MM.1S (cell line): Measurements from ENCODE around the gene CKLF.
"Not testable (repeated sequence)": the region's sequence is repeated elsewhere in the genome, so short reads cannot be mapped to it uniquely, and the experiment has no call there.

ENCODE experiments used
- DNase-seq: peaks from one replicate; pipeline ENCODE4 v3.0.0-alpha.2; 2015
- H2AFZ ChIP-seq: fragments of 300-600 bp; sonication (generic); 2 replicates; pipeline ENCODE4 v1.6.0; 2016; ENCODE audit warnings: antibody characterized with exemption, low read length
- H3F3A ChIP-seq: fragments of 300-600 bp; sonication (generic); 2 replicates; pipeline ENCODE4 v1.6.1; 2016; ENCODE audit warnings: mild to moderate bottlenecking, antibody characterized with exemption, low read length, moderate library complexity, mixed read lengths; ENCODE audit not compliant: insufficient read depth
- H3K27ac ChIP-seq: fragments of 300-600 bp; sonication (generic); 2 replicates; pipeline ENCODE4 v1.5.1; 2016; ENCODE audit warnings: mild to moderate bottlenecking, low read length
- H3K27me3 ChIP-seq: fragments of 300-600 bp; sonication (generic); replicated peaks from 2 replicates; pipeline ENCODE4 v1.6.0; 2016; ENCODE audit warnings: low read length; ENCODE audit not compliant: insufficient read depth
- H3K36me3 ChIP-seq: fragments of 300-600 bp; sonication (generic); replicated peaks from 2 replicates; pipeline ENCODE4 v1.6.1; 2016; ENCODE audit warnings: mild to moderate bottlenecking, low read length, mixed read lengths; ENCODE audit not compliant: insufficient read depth
- H3K4me1 ChIP-seq: fragments of 300-600 bp; sonication (generic); 2 replicates; pipeline ENCODE4 v1.6.1; 2016; ENCODE audit warnings: low read length, mixed read lengths
- H3K4me2 ChIP-seq: fragments of 300-600 bp; sonication (generic); 2 replicates; pipeline ENCODE4 v1.6.0; 2016; ENCODE audit warnings: low read depth, low read length
- H3K4me3 ChIP-seq: fragments of 300-600 bp; sonication (generic); 2 replicates; pipeline ENCODE4 v1.5.1; 2016; ENCODE audit warnings: low read length, mixed read lengths
- H3K79me2 ChIP-seq: fragments of 300-600 bp; sonication (generic); 2 replicates; pipeline ENCODE4 v1.6.1; 2016; ENCODE audit warnings: mixed run types, low read length, mixed read lengths
- H3K9ac ChIP-seq: fragments of 300-600 bp; sonication (generic); 2 replicates; pipeline ENCODE4 v1.6.1; 2016; ENCODE audit warnings: low read length, mixed read lengths
- H3K9me2 ChIP-seq: fragments of 300-600 bp; sonication (generic); replicated peaks from 2 replicates; pipeline ENCODE4 v1.6.1; 2016; ENCODE audit warnings: mild to moderate bottlenecking, low read length, mixed read lengths; ENCODE audit not compliant: insufficient read depth
- H3K9me3 ChIP-seq: fragments of 300-600 bp; sonication (generic); replicated peaks from 2 replicates; pipeline ENCODE4 v1.6.1; 2016; ENCODE audit warnings: mild to moderate bottlenecking, low read length, mixed read lengths; ENCODE audit not compliant: insufficient read depth
- H4K20me1 ChIP-seq: fragments of 300-600 bp; sonication (generic); 2 replicates; pipeline ENCODE4 v1.6.1; 2016; ENCODE audit warnings: mild to moderate bottlenecking, low read length, moderate library complexity, mixed read lengths; ENCODE audit not compliant: insufficient read depth
- EZH2 ChIP-seq: fragments of 300-600 bp; sonication (generic); optimal IDR thresholded peaks from 2 replicates; pipeline ENCODE3; 2017; ENCODE audit warnings: low read depth, mild to moderate bottlenecking, antibody characterized with exemption, low read length, mixed read lengths
- EZH2phosphoT487 ChIP-seq: fragments of 300-600 bp; sonication (generic); IDR thresholded peaks from 2 replicates; pipeline ENCODE4 v1.6.1; 2018; ENCODE audit warnings: antibody characterized with exemption, low read length
- TF ChIP-seq, protein P1 (sequence below): fragments of 300-600 bp; sonication (generic); IDR thresholded peaks from 2 replicates; pipeline ENCODE4 v1.5.1; 2016; ENCODE audit warnings: antibody characterized with exemption, low read length, mixed read lengths

The CKLF gene

DNA sequence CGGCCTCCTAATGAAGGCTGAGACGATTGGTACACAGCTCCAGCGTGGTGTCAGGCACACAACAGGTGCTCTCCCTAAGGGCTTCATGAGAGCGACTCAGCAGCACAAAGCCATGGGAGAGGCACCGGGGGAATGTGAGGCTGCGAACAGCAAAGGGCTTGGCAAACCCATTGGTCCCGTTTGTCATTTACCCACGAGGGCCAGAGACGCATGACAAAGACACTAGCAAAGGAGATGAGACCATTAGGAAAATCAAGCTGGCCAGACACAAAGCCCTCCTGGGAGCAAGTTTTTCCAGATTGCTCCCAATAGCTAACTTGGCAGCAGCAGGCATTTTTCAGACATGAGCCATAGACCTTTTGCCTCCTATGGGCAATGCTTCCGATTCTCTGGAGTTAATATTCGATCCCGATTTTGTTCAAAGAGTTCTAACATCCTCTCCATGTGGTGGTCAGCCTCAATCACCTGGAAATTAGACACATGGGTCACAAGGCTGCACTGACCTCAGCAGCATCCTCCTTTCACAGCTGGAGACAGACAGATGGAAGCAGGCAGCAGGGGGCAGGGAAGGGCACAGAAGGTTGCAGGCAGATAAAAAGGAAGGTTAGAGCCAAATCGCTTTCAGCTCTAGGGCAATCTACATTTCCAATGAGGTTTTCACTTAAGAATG is 40.6 kb upstream of the CKLF start:
- Histone ChIP-seq H3K9me2 (no peaks in the 10 kb centered on the region), H3K4me3 (no peak overlapping the region), H3K9ac (no peak overlapping the region), H3K79me2 (peaks cover 6% of the 10 kb centered on the region), H3K4me2 (no peak overlapping the region), H3K27ac (no peak overlapping the region), H3K27me3 (no peaks in the 10 kb centered on the region), H4K20me1 (no peaks in the 10 kb centered on the region), H3K36me3 (no peaks in the 10 kb centered on the region), H3K9me3 (no peaks in the 10 kb centered on the region), H2AFZ (no peak overlapping the region), H3K4me1 (peaks cover 15% of the 10 kb centered on the region), H3F3A (peaks cover 6% of the 10 kb centered on the region)
- TF ChIP-seq EZH2phosphoT487, result no peak
- TF ChIP-seq, protein P1, sequence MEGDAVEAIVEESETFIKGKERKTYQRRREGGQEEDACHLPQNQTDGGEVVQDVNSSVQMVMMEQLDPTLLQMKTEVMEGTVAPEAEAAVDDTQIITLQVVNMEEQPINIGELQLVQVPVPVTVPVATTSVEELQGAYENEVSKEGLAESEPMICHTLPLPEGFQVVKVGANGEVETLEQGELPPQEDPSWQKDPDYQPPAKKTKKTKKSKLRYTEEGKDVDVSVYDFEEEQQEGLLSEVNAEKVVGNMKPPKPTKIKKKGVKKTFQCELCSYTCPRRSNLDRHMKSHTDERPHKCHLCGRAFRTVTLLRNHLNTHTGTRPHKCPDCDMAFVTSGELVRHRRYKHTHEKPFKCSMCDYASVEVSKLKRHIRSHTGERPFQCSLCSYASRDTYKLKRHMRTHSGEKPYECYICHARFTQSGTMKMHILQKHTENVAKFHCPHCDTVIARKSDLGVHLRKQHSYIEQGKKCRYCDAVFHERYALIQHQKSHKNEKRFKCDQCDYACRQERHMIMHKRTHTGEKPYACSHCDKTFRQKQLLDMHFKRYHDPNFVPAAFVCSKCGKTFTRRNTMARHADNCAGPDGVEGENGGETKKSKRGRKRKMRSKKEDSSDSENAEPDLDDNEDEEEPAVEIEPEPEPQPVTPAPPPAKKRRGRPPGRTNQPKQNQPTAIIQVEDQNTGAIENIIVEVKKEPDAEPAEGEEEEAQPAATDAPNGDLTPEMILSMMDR, result peak; percentile 26; the same call in 1 of the 2 replicates
- no peak for TF ChIP-seq EZH2
- DNase-seq, result no peak

GRCh38 chr16:66512272-66513110 is 39.9 kb upstream of the CKLF start:
- no peak overlapping the region for H2AFZ ChIP-seq
- peaks cover 12% of the 10 kb centered on the region for H3F3A ChIP-seq
- no peaks in the 10 kb centered on the region for H3K36me3 ChIP-seq
- H4K20me1 ChIP-seq, result no peaks in the 10 kb centered on the region
- H3K4me2 ChIP-seq, result no peak overlapping the region
- peaks cover 7% of the 10 kb centered on the region for H3K79me2 ChIP-seq
- no peaks in the 10 kb centered on the region for H3K27me3 ChIP-seq
- no peak for TF ChIP-seq EZH2
- TF ChIP-seq EZH2phosphoT487, result no peak
- TF ChIP-seq, protein P1, result no peak
- no peak overlapping the region for H3K4me3 ChIP-seq
- H3K9me3 ChIP-seq, result no peaks in the 10 kb centered on the region
- H3K4me1 ChIP-seq, result peaks cover 20% of the 10 kb centered on the region
- no peak for DNase-seq
- no peaks in the 10 kb centered on the region for H3K9me2 ChIP-seq
- H3K27ac ChIP-seq, result no peak overlapping the region
- H3K9ac ChIP-seq, result no peak overlapping the region

GRCh38 chr16:66513111-66513723 is 39.2 kb upstream of the CKLF start:
- peaks cover 27% of the 10 kb centered on the region for H3K4me1 ChIP-seq
- no peaks in the 10 kb centered on the region for H4K20me1 ChIP-seq
- no peak for TF ChIP-seq EZH2phosphoT487
- TF ChIP-seq EZH2, result no peak
- TF ChIP-seq, protein P1, result no peak
- DNase-seq, result no peak
- no peaks in the 10 kb centered on the region for H3K9me2 ChIP-seq
- H3K4me2 ChIP-seq, result no peak overlapping the region
- peaks cover 14% of the 10 kb centered on the region for H3K79me2 ChIP-seq
- no peak overlapping the region for H3K4me3 ChIP-seq
- H3K27me3 ChIP-seq, result no peaks in the 10 kb centered on the region
- H3K36me3 ChIP-seq, result no peaks in the 10 kb centered on the region
- H3K27ac ChIP-seq, result no peak overlapping the region
- no peak overlapping the region for H2AFZ ChIP-seq
- H3K9ac ChIP-seq, result no peak overlapping the region
- H3F3A ChIP-seq, result peaks cover 19% of the 10 kb centered on the region
- no peaks in the 10 kb centered on the region for H3K9me3 ChIP-seq

DNA sequence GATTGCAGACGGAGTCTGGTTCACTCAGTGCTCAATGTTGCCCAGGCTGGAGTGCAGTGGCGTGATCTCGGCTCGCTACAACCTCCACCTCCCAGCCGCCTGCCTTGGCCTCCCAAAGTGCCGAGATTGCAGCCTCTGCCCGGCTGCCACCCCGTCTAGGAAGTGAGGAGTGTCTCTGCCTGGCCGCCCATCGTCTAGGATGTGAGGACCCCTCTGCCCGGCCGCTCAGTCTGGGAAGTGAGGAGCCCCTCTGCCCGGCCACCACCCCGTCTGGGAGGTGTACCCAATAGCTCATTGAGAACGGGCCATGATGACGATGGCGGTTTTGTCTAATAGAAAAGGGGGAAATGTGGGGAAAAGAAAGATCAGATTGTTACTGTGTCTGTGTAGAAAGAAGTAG is 38.0 kb upstream of the CKLF start:
- H3K4me3 ChIP-seq, H3K27me3 ChIP-seq, H3K9ac ChIP-seq, H3K27ac ChIP-seq, H3K9me3 ChIP-seq, H2AFZ ChIP-seq, H3K36me3 ChIP-seq, DNase-seq, H3K4me2 ChIP-seq, H3K9me2 ChIP-seq, H4K20me1 ChIP-seq: not testable (repeated sequence)
- Histone ChIP-seq H3F3A (peaks cover 20% of the 10 kb centered on the region), H3K79me2 (peaks cover 20% of the 10 kb centered on the region), H3K4me1 (peaks cover 32% of the 10 kb centered on the region)

DNA sequence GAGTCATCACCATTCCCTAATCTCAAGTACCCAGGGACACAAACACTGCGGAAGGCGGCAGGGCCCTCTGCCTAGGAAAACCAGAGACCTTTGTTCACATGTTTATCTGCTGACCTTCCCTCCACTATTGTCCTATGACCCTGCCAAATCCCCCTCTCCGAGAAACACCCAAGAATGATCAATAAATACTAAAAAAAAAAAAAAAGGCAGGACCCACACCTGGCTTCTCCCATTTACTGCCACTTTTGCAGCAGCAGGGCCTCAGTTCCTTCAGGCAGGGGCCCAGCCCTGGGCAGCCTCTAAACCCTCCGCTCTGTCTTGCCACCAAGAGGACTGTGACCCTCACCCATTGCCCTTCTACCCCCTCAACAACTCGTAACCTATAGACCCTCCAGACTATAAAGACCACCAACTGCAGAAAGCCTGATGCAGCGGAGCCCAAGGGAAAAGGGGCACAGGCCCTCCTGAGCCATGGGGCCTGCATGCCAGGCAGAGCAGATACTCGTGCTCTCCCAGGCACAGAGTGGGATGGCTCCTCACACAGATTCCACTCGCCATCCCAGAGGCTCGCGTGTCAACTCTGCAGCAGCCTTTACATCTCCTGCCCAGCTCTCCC is 37.3 kb upstream of the CKLF start:
- not testable (repeated sequence) for DNase-seq, H3K4me3 ChIP-seq, H3K9me2 ChIP-seq, H3K4me2 ChIP-seq, H3K27ac ChIP-seq, H4K20me1 ChIP-seq, H2AFZ ChIP-seq, H3K36me3 ChIP-seq, H3K9me3 ChIP-seq, H3K27me3 ChIP-seq
- Histone ChIP-seq H3K79me2 (peaks cover 26% of the 10 kb centered on the region), H3K9ac (0 out of 2 replicates have a peak overlapping the region, but pooled peaks have one; percentile 18), H3K4me1 (peaks cover 39% of the 10 kb centered on the region), H3F3A (peaks cover 21% of the 10 kb centered on the region)
